HG03064 (cell line): ENCODE results near the gene ATXN2.
"Not testable (repeated sequence)": the region's sequence is repeated elsewhere in the genome, so short reads cannot be mapped to it uniquely, and the experiment has no call there.

Experiments used
- ATAC-seq: cut with Tn5 transposase; IDR thresholded peaks from one replicate; pipeline ENCODE4 v1.9.1; 2021; ENCODE audit warnings: low read depth; ENCODE audit not compliant: unreplicated experiment

Gene ATXN2, protein sequence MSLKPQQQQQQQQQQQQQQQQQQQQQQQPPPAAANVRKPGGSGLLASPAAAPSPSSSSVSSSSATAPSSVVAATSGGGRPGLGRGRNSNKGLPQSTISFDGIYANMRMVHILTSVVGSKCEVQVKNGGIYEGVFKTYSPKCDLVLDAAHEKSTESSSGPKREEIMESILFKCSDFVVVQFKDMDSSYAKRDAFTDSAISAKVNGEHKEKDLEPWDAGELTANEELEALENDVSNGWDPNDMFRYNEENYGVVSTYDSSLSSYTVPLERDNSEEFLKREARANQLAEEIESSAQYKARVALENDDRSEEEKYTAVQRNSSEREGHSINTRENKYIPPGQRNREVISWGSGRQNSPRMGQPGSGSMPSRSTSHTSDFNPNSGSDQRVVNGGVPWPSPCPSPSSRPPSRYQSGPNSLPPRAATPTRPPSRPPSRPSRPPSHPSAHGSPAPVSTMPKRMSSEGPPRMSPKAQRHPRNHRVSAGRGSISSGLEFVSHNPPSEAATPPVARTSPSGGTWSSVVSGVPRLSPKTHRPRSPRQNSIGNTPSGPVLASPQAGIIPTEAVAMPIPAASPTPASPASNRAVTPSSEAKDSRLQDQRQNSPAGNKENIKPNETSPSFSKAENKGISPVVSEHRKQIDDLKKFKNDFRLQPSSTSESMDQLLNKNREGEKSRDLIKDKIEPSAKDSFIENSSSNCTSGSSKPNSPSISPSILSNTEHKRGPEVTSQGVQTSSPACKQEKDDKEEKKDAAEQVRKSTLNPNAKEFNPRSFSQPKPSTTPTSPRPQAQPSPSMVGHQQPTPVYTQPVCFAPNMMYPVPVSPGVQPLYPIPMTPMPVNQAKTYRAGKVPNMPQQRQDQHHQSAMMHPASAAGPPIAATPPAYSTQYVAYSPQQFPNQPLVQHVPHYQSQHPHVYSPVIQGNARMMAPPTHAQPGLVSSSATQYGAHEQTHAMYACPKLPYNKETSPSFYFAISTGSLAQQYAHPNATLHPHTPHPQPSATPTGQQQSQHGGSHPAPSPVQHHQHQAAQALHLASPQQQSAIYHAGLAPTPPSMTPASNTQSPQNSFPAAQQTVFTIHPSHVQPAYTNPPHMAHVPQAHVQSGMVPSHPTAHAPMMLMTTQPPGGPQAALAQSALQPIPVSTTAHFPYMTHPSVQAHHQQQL

GRCh38 chr12:111598637-111599452, at the start of gene ATXN2:
Gene ATXN2 (minus strand): TSS chr12:111599315. CDS start chr12:111599034, 281 bp downstream.
- ATAC-seq, result peak; percentile 44

DNA sequence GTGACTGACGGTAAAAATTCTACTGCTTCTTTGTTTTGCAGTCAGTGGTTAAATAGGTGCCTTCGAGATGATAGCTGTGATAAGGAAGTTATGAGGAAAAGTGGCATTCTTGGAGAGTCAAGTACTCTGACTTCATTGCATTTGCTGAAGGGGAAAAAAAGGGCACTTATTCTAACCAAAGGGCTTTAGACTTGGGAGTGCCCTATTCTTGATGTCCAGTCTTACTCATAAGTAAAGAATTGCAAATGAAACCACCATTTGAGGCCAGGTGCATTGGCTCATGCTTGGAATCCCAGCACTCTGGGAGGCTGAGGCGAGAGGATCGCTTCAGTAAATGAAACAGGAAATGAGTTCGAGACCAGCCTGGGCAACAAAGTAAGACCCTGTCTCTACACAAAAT, 46.3 kb upstream of the ATXN2 start:
- ATAC-seq, result no peak

GRCh38 chr12:111643427-111643826, 44.3 kb upstream of the ATXN2 start:
- no peak for ATAC-seq

DNA sequence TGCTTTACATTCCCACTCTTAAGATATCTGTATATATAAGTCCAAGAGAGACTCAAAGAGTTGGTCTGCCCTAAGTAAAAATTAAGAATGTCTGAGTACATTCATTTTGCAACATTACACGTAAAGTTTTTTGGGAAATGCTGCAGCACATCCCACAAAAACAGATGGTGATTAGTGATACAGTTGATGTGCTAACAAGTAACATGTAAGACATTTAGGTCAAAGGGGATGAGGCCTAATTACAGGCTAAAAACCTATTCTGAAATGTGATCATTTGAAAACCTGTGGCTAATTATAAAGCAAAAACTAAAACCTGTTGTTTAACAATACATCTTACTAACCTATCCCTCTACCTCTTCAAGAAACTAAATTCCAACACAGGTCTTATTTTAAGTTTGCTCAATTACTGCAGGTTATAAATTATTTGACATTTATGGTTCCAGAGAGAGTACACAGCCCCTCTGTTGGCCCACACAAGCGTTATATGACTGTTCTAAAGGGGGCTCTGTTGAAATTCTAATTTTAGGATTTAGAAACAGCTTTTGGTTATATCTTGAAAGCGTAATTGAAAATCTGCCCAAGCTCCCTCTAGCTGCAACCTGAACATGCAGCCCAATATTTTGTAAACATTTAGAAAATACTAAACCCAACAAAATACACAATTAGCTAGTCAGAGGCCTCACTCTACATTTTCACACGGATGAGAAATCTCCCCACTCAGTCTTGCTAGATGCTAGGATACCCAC, 43.7 kb upstream of the ATXN2 start:
- no peak for ATAC-seq

GRCh38 chr12:111640506-111640905, 41.4 kb upstream of the ATXN2 start:
- ATAC-seq, result no peak

GRCh38 chr12:111638556-111638955, 39.4 kb upstream of the ATXN2 start:
- no peak for ATAC-seq

DNA sequence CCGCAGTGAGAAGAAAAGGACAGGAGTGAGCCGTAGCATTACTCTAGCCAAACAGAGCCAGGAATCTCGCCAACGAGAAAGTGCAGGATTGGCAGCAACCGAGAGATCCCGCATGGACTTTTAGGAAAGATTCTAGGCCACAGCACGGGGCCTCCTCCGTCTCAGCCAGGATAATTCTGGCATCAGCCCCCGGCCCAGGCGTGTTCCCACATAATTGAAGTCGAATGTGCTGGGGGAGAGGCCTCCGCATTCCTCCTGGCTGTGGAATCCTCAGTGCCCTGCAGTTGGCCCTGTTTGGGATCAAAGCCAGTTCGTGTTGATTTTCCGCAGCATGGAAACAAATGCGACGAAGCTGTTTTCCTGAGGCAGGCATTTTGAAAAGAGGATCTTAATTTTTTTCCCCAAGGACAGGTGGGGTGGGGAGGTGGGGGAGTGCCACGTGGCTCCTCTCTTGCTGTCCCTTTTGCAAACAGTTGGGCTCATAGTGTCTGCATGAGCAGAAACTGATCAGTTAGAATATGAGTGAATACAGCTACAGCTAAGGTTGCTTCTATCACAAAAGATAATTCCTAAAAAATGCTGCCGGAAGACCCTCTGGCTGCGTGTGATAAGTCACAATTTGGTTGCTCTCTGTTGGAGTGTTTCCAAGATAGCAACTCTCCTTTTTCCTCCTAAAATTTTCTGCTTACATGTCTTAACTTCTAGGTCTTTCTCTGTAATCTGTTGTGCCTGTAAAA, 37.3 kb upstream of the ATXN2 start:
- no peak for ATAC-seq

GRCh38 chr12:111635524-111635923, 36.4 kb upstream of the ATXN2 start:
- ATAC-seq, result no peak

DNA sequence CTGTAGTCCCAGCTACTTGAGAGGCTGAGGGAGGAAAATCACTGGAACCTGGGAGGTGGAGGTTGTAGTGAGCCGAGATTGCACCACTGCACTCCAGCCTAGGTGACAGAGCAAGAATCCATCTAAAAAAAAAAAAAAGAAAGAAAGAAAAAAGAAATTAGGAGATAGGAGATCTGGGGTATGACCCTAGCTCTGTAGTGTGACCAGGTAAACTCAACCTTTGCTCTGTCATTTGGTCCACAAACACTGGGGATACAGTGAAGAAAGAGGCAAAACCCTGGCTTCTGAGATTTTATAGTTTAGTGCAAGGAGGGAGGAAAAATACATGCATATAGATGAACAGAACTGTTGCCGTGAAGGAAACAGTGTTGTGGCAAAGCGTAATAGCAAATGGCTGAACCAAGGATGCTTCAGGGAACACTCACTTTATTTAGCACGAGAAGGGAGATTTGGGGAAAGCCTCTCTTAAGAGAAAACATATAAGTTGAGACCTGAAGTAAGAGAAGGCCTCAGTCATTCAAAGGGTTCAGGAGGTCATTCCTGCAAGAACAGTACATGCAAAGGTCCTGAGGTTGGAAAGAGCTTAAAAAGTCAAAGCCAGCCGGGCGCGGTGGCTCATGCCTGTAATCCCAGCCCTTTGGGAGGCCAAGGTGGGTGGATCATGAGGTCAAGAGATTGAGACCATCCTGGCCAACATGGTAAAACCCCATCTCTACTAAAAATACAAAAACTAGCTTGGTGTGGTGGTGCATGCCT, 29.6 kb upstream of the ATXN2 start:
- ATAC-seq, result no peak

- no peak for ATAC-seq
Measured at GRCh38 chr12:111626230-111626629, 27.1 kb upstream of the ATXN2 start.

GRCh38 chr12:111624540-111624939, 25.4 kb upstream of the ATXN2 start:
- no peak for ATAC-seq

GRCh38 chr12:111617841-111618240, 18.7 kb upstream of the ATXN2 start:
- ATAC-seq, result not testable (repeated sequence)

GRCh38 chr12:111616177-111616623, 17.1 kb upstream of the ATXN2 start:
- no peak for ATAC-seq

GRCh38 chr12:111607239-111607638, 8.1 kb upstream of the ATXN2 start:
- no peak for ATAC-seq

- no peak for ATAC-seq
Measured at GRCh38 chr12:111606767-111607230, 7.7 kb upstream of the ATXN2 start.

DNA sequence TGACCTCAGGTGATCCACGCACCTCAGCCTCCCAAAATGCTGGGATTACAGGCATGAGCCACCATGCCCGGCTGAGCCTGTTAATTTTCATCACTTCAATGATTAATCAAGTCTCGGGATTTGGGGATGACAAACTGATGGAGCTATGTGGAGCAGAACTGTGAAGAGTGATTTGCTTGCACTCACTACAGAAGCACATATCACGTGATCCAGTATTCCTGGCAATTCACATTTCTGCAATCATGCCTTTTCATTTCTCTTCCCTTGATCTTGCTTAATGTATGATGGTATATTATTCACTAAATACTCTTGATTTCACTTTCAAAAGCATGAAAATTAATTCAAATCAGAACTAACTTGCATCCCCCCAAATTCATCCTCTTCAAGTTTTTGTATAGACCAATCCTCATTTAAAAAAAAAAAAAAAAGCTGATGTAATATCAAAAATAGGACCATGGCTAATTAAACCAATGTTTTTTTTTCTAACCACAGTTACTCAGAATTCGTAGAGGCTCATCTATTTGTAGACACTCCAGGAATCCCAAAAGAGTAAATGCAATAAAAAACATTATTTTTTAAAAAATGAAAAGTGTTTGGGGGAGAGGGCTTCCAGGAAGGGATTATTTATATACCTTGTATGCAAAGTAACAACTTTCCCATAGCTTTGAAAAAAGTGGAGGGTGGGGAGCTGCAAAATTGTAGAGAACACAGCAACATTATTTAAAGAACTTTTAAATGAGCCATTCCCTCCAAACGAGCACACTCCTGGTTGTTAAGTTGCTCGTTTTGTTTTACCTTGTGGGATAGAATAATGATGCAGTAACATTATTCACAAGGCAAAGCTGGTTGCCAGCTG, 7.0 kb upstream of the ATXN2 start:
- no peak for ATAC-seq

- not testable (repeated sequence) for ATAC-seq
Measured at GRCh38 chr12:111602857-111603256, 3.7 kb upstream of the ATXN2 start.
